ENCODE measurements around the gene SVBP.

The SVBP gene

GRCh38 chr1:42852608-42852980 is 35.4 kb upstream of the SVBP start:
- Histone ChIP-seq H3F3A (ENCODE audit: insufficient read depth, low read length) (no peaks in the 10 kb centered on the region), H3K4me1 (ENCODE audit: low read length) (peaks cover 4% of the 10 kb centered on the region; the same call in 1 of the 2 replicates), H3K4me2 (ENCODE audit: low read depth, low read length) (no peak overlapping the region), H2AFZ (ENCODE audit: low read length) (no peak overlapping the region), H4K20me1 (ENCODE audit: insufficient read depth, low read length) (no peaks in the 10 kb centered on the region), H3K79me2 (ENCODE audit: low read length) (peaks cover 6% of the 10 kb centered on the region; the same call in 1 of the 2 replicates), H3K27me3 (replicated peaks; ENCODE audit: insufficient read depth, low read length) (no peaks in the 10 kb centered on the region), H3K36me3 (replicated peaks; ENCODE audit: insufficient read depth, low read length) (no peaks in the 10 kb centered on the region), H3K9ac (ENCODE audit: low read length) (no peak overlapping the region), H3K4me3 (ENCODE audit: low read length) (no peak overlapping the region), H3K9me3 (replicated peaks; ENCODE audit: insufficient read depth, low read length) (no peaks in the 10 kb centered on the region), H3K9me2 (replicated peaks; ENCODE audit: insufficient read depth, low read length) (no peaks in the 10 kb centered on the region), H3K27ac (ENCODE audit: low read length) (no peak overlapping the region)
- TF ChIP-seq EZH2 (optimal IDR thresholded peaks at IDR 0.05; ENCODE audit: low read depth, low read length): no peak
- no peak for TF ChIP-seq CTCF (IDR thresholded peaks at IDR 0.05; ENCODE audit: low read length)
- no peak for TF ChIP-seq EZH2phosphoT487 (IDR thresholded peaks at IDR 0.05; ENCODE audit: low read length)
- DNase-seq: no peak

- peaks cover 11% of the 10 kb centered on the region for H3K79me2 ChIP-seq (ENCODE audit: low read length)
- no peaks in the 10 kb centered on the region for H3K9me2 ChIP-seq (replicated peaks; ENCODE audit: insufficient read depth, low read length)
- no peaks in the 10 kb centered on the region for H4K20me1 ChIP-seq (ENCODE audit: insufficient read depth, low read length)
- H3K27ac ChIP-seq (ENCODE audit: low read length): no peak overlapping the region
- no peak overlapping the region for H2AFZ ChIP-seq (ENCODE audit: low read length)
- H3K36me3 ChIP-seq (replicated peaks; ENCODE audit: insufficient read depth, low read length): no peaks in the 10 kb centered on the region
- no peaks in the 10 kb centered on the region for H3K27me3 ChIP-seq (replicated peaks; ENCODE audit: insufficient read depth, low read length)
- H3K9me3 ChIP-seq (replicated peaks; ENCODE audit: insufficient read depth, low read length): no peaks in the 10 kb centered on the region
- H3K4me1 ChIP-seq (ENCODE audit: low read length): peaks cover 10% of the 10 kb centered on the region; the same call in 1 of the 2 replicates
- H3K4me2 ChIP-seq (ENCODE audit: low read depth, low read length): no peak overlapping the region
- no peaks in the 10 kb centered on the region for H3F3A ChIP-seq (ENCODE audit: insufficient read depth, low read length)
- H3K9ac ChIP-seq (ENCODE audit: low read length): no peak overlapping the region
- TF ChIP-seq EZH2phosphoT487 (IDR thresholded peaks at IDR 0.05; ENCODE audit: low read length) (no peak), EZH2 (optimal IDR thresholded peaks at IDR 0.05; ENCODE audit: low read depth, low read length) (no peak), CTCF (IDR thresholded peaks at IDR 0.05; ENCODE audit: low read length) (no peak)
- no peak overlapping the region for H3K4me3 ChIP-seq (ENCODE audit: low read length)
- DNase-seq: no peak
Observed at GRCh38 chr1:42851960-42852607, 34.9 kb upstream of the SVBP start.

GRCh38 chr1:42851420-42851819 is 34.2 kb upstream of the SVBP start:
- TF ChIP-seq EZH2 (optimal IDR thresholded peaks at IDR 0.05; ENCODE audit: low read depth, low read length): no peak
- TF ChIP-seq EZH2phosphoT487 (IDR thresholded peaks at IDR 0.05; ENCODE audit: low read length): no peak
- TF ChIP-seq CTCF (IDR thresholded peaks at IDR 0.05; ENCODE audit: low read length): no peak
- Histone ChIP-seq H3K36me3 (replicated peaks; ENCODE audit: insufficient read depth, low read length) (no peaks in the 10 kb centered on the region), H3K4me3 (ENCODE audit: low read length) (no peak overlapping the region), H4K20me1 (ENCODE audit: insufficient read depth, low read length) (no peaks in the 10 kb centered on the region), H3K9me3 (replicated peaks; ENCODE audit: insufficient read depth, low read length) (no peaks in the 10 kb centered on the region), H3K27ac (ENCODE audit: low read length) (no peak overlapping the region), H3K27me3 (replicated peaks; ENCODE audit: insufficient read depth, low read length) (no peaks in the 10 kb centered on the region), H2AFZ (ENCODE audit: low read length) (no peak overlapping the region), H3K79me2 (ENCODE audit: low read length) (peaks cover 17% of the 10 kb centered on the region), H3K9me2 (replicated peaks; ENCODE audit: insufficient read depth, low read length) (no peaks in the 10 kb centered on the region), H3K4me2 (ENCODE audit: low read depth, low read length) (no peak overlapping the region), H3K9ac (ENCODE audit: low read length) (no peak overlapping the region), H3F3A (ENCODE audit: insufficient read depth, low read length) (no peaks in the 10 kb centered on the region), H3K4me1 (ENCODE audit: low read length) (peaks cover 10% of the 10 kb centered on the region; the same call in 1 of the 2 replicates)
- no peak for DNase-seq

Data from MM.1S (cell line).